HG03558 (cell line): ENCODE measurements around the gene TADA3.
A peak's percentile ranks its signal among the peaks of the same experiment; 100 is the strongest.

ENCODE experiments used
- ATAC-seq: cut with Tn5 transposase; IDR thresholded peaks from one replicate; pipeline ENCODE4 v1.9.1; 2021; ENCODE audit warnings: moderate number of reproducible peaks; ENCODE audit not compliant: unreplicated experiment; ENCODE audit errors: extremely low read depth

The TADA3 gene, protein sequence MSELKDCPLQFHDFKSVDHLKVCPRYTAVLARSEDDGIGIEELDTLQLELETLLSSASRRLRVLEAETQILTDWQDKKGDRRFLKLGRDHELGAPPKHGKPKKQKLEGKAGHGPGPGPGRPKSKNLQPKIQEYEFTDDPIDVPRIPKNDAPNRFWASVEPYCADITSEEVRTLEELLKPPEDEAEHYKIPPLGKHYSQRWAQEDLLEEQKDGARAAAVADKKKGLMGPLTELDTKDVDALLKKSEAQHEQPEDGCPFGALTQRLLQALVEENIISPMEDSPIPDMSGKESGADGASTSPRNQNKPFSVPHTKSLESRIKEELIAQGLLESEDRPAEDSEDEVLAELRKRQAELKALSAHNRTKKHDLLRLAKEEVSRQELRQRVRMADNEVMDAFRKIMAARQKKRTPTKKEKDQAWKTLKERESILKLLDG

GRCh38 chr3:9792405-9793160 is at the start of gene TADA3, which contains the start of gene ARPC4:
Gene TADA3 (minus strand): TSS chr3:9792473. CDS start chr3:9791466, 1,007 bp downstream.
Gene ARPC4 (plus strand): TSS chr3:9793082. CDS start chr3:9793122, 40 bp downstream.
- peak; percentile 57 for ATAC-seq

DNA sequence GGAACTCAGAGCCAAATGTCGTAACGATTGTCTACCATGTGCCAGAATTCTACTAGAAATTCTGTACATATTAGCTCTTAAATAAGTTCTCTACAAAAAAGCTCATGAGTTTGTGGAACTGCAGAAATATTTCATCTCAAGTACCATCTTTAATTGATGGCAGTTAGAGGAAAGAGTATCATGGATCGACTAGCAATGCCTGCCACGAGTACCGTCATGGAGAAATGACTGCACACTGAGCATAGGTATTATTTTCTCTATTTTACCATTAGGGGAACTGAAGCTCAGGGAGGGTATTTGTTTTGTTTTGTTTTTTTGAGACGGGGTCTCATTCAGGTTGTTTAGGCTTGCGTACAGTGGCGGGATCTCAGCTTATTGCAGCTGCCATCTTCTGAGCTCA is 48.7 kb upstream of the TADA3 start:
- no peak for ATAC-seq

DNA sequence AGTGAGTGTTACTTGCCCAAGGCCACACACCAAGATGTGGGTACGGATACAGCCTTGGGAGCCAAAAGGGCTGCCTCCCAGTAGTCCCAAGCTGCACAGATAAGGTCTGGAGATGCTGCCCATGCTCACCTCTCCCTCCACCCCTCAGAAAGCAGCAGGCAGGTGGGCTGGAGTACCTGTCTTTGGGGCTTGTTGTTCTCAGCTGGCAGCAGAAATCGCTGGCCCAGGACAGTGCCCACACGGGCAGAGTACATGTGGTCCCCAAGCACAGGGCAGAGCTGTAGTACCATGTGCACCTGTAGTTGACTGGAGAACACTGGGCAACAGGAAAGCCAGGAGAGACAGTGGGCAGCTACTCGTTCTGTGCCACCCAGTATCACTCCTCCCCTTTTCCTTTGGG is 46.6 kb upstream of the TADA3 start:
- no peak for ATAC-seq

DNA sequence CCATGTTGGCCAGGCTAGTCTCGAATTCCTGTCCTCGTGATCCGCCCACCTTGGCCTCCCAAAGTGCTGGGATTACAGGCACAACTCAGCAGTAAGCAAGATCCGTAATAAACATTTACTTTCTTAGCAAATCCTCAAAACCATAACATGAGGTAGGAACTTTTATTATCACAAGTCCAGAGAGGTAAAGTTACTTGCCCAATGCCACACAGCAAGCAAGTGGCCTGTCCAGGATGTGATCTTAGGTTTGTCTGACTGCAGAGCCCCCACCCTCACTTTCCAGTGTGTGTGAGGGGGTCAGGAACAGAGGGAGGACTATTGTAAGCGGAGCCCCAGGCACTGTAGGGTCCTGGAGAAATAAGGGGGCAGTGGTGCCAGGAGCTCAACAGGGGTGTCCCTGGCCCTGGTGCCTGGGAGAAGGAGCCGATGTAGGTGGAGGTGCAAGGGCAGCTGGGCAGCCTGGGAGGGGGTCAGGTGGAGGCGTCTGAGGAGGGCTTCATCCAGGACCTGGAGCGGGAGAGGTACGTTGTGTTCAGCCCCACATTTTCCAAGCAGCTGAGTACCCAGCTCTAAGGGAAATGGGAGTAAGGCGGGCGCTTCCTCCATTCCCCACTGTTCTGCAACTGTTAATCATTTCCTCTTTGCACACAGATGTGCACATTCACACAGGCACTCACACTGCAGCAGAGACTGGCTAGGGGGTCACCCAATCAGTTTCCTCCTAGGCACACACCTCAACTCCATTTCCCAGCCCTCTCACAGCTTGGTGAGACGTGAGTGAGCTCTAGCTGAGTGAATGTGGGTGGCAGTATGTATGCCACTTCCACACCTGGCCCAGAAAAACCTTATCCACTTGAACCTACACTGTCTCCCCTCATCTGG is 45.7 kb upstream of the TADA3 start:
- no peak for ATAC-seq

DNA sequence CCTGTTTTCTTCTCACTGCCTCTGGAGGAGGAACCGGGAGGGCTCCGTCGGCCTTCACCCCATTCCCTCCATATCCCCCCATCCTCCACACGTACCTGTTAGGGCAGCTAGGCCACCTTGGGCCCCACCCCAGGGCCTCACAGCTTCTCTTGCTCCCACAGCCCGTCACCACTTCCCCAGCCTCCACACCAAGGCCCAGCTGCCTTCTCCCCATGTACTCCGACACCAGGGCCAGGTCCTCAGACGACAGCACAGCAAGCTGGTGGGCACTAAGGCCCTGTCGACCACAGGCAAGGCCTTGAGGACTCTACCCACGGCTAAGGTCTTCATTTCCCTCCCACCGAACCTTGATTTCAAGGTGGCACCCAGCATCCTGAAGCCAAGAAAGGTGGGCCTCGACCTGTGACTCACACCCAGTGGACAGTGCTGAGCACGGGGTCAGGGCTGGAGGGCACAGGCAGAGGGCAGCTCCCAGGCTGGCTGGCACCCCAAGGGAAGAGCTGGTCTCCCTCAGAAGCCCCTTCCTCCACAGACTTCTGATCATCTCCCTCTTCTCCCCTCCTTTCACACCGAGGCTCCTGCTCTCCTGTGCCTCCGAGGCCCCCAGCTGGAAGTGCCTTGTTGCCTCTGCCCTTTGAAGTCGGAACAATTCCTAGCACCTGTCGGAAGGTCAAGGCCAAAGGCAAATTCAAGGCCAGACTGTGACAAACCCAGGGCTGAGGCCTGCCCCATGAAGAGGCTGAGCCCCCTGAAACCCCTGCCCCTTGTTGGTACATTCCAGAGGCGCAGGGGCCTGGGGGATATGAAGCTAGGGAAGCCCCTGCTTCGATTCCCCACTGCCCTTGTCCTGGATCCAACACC is 42.5 kb upstream of the TADA3 start:
- ATAC-seq: no peak

GRCh38 chr3:9833078-9833477 is 40.8 kb upstream of the TADA3 start:
- no peak for ATAC-seq

DNA sequence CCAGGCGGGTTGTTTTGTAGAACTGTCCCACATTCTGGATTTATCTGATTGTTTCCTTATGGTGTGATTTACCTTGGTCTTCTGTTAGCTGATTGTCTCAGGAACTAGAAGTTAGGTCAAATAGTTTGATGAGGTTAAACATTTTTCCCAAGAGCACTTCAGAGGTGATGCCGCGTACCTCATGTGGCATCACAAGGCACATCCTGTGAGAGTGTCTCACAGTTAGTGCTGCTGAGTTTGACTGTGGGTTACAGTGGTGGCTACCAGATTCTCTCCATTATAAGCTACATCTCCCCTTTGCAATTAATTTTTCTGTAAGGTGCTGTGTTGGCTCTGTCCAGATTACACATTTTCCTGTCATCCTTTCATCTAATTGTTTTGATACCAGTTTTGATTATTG is 39.0 kb upstream of the TADA3 start:
- ATAC-seq: no peak

DNA sequence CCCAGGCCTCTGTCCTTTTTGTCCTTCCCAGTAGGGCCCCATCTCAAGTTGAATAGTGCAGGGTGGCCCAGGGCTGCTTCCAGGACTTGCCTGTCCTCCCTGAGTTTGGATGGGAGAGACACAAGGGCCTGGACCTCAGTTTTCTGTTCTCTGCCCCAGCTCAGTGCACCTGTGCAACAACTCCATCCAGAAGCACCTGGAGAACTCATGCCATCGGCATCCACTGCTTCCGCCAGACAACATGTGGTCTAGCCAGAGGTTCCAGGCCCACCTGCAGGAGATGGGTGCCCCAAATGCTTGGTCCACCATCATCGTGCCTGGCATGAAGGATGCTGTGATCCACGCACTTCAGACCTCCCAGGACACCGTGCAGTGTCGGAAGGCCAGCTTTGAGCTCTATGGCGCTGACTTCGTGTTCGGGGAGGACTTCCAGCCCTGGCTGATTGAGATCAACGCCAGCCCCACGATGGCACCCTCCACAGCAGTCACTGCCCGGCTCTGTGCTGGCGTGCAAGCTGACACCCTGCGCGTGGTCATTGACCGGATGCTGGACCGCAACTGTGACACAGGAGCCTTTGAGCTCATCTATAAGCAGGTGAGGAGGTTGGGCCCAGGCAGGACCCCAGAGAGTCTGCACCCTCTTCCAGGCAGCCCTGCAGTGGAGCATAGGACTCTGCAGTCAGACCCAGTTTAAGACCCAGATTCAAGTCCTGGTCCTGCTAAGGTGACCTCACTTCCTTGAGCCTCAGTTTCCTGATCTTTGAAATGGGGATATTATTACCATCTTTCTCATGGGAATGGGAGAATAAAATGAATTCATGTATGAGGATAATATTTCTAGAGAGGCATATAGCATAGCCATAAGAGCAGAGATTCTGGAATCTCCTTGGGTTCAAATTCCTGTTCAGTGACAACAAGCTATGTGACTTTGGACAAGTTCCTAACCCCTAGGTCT is 36.8 kb upstream of the TADA3 start:
- no peak for ATAC-seq

- no peak for ATAC-seq
Observed at GRCh38 chr3:9826815-9827573, 34.7 kb upstream of the TADA3 start.

GRCh38 chr3:9825451-9826040 is 33.3 kb upstream of the TADA3 start:
- no peak for ATAC-seq

- no peak for ATAC-seq
Observed at GRCh38 chr3:9820946-9821345, 28.7 kb upstream of the TADA3 start.

GRCh38 chr3:9820543-9820942 is 28.3 kb upstream of the TADA3 start:
- no peak for ATAC-seq

GRCh38 chr3:9818666-9819335 is 26.5 kb upstream of the TADA3 start:
- no peak for ATAC-seq

DNA sequence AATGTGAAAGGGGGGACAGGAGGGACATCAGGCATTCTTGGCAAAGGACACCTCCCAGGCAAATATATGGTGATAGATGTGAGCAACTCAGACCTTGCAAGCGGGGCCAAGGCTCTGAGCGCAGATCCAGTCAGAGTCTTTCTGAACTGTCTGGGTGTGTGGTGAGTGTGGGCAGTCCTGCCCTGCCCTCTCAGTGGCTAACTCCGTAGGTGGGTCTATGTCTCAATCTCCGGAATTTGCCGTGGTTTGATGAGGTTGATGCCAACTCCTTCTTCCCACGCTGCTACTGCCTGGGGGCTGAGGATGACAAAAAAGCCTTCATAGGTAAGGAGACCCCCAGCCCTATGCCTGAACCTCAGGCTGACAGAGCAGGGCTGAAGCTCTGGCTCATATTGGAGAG is 25.2 kb upstream of the TADA3 start:
- no peak for ATAC-seq

- no peak for ATAC-seq
Observed at GRCh38 chr3:9815986-9816385, 23.7 kb upstream of the TADA3 start.

GRCh38 chr3:9812870-9813483 is 20.7 kb upstream of the TADA3 start:
- ATAC-seq: no peak
